PC-3 (cell line): ENCODE results near the gene PDRG1. TPM values are rescaled to one million over a fixed set of nuclear protein-coding genes. Genes with fewer than 3 reads are reported as not detected.

Experiments
- ATAC-seq: fragments of 200-7000 bp; cut with Tn5 transposase; 2 replicates; pipeline ENCODE4 v1.9.1; 2020; ENCODE audit warnings: mild to moderate bottlenecking, moderate library complexity
- BruUV-seq: library from RNA; stranded (reverse); fragments of 400-500 nt; replicated peaks from 2 replicates; lab custom pipeline; 2021; lab: Mats Ljungman, UMichigan
- CTCF ChIA-PET: fragments of 300-600 bp; sonication (Branson Sonifier 250); formaldehyde crosslinking; loops from one replicate; lab custom pipeline; 2022; ENCODE audit warnings: antibody characterized with exemption; lab: Charles Lee
- POLR2A ChIA-PET: fragments of 300-600 bp; sonication (Branson Sonifier 250); formaldehyde crosslinking; loops from one replicate; lab custom pipeline; 2022; ENCODE audit warnings: antibody characterized with exemption; ENCODE audit not compliant: unreplicated experiment; lab: Charles Lee
- DNase-seq: peaks from one replicate; pipeline ENCODE4 v3.0.0-alpha.2; 2015
- H2AFZ ChIP-seq: fragments of 300-600 bp; sonication (generic); 2 replicates; pipeline ENCODE4 v1.6.0; 2016; ENCODE audit warnings: antibody characterized with exemption, low read length
- H3F3A ChIP-seq: fragments of 300-600 bp; sonication (generic); one replicate; pipeline ENCODE4 v1.6.0; 2017; ENCODE audit warnings: antibody characterized with exemption, low read length, control low read depth, mild to moderate bottlenecking; ENCODE audit not compliant: unreplicated experiment
- H3K27ac ChIP-seq: fragments of 300-600 bp; sonication (generic); 2 replicates; pipeline ENCODE4 v1.5.1; 2016; ENCODE audit warnings: mild to moderate bottlenecking, low read length
- H3K27me3 ChIP-seq: fragments of 300-600 bp; sonication (generic); 2 replicates; pipeline ENCODE4 v1.6.1; 2016; ENCODE audit warnings: low read length, mixed read lengths
- H3K36me3 ChIP-seq: fragments of 300-600 bp; sonication (generic); 2 replicates; pipeline ENCODE4 v1.6.1; 2016; ENCODE audit warnings: low read depth, mixed run types, low read length, mixed read lengths
- H3K4me1 ChIP-seq: fragments of 300-600 bp; sonication (generic); 2 replicates; pipeline ENCODE4 v1.5.1; 2016; ENCODE audit warnings: low read length; ENCODE audit not compliant: insufficient read depth
- H3K4me2 ChIP-seq: fragments of 300-600 bp; sonication (generic); 2 replicates; pipeline ENCODE4 v1.6.0; 2016; ENCODE audit warnings: low read length
- H3K4me3 ChIP-seq: fragments of 300-600 bp; sonication (generic); 2 replicates; pipeline ENCODE4 v1.5.1; 2016; ENCODE audit warnings: mild to moderate bottlenecking, low read length, mixed read lengths
- H3K79me2 ChIP-seq: fragments of 300-600 bp; sonication (generic); 2 replicates; pipeline ENCODE4 v1.6.1; 2017; ENCODE audit warnings: low read length, mixed read lengths
- H3K9ac ChIP-seq: fragments of 300-600 bp; sonication (generic); 2 replicates; pipeline ENCODE4 v1.6.0; 2016; ENCODE audit warnings: mild to moderate bottlenecking, low read length
- H3K9me2 ChIP-seq: fragments of 300-600 bp; sonication (generic); replicated peaks from 2 replicates; pipeline ENCODE4 v1.6.1; 2016; ENCODE audit warnings: mixed run types, low read length, mixed read lengths
- H3K9me3 ChIP-seq: fragments of 300-600 bp; sonication (generic); 2 replicates; pipeline ENCODE4 v1.6.1; 2016; ENCODE audit warnings: low read length, mixed read lengths
- H4K20me1 ChIP-seq: fragments of 300-600 bp; sonication (generic); 2 replicates; pipeline ENCODE4 v1.6.1; 2016; ENCODE audit warnings: low read length, mixed read lengths
- EZH2 ChIP-seq: fragments of 300-600 bp; sonication (generic); IDR thresholded peaks from one replicate; pipeline ENCODE4 v1.6.1; 2017; ENCODE audit warnings: antibody characterized with exemption, mild to moderate bottlenecking, low read length; ENCODE audit not compliant: unreplicated experiment
- EZH2phosphoT487 ChIP-seq: fragments of 300-600 bp; sonication (generic); IDR thresholded peaks from 2 replicates; pipeline ENCODE4 v1.6.1; 2018; ENCODE audit warnings: mild to moderate bottlenecking, antibody characterized with exemption, low read length, borderline replicate concordance
- intact Hi-C: fragments of 100-400 bp; cut with micrococcal nuclease; formaldehyde crosslinking; loops from 2 replicates; pipeline ENCODE4 v1.9.0; 2023
- total RNA-seq: library from RNA; depleted of rRNA; stranded (reverse); fragments of >200 nt; gene quantifications from 2 replicates; pipeline ENCODE4 v1.2.3, GENCODE V29; 2014
- TF ChIP-seq, protein P1 (sequence below): fragments of 300-600 bp; sonication (generic); conservative IDR thresholded peaks from 2 replicates; pipeline ENCODE4 v1.5.1; 2017; ENCODE audit warnings: antibody characterized with exemption, low read depth, mild to moderate bottlenecking, low read length

Gene PDRG1
- total RNA-seq, 1 experiment from 2014 or later, result 12.3 TPM

- no peak overlapping the region for H3K27ac ChIP-seq
- intact Hi-C loops, result no loop called here
- no peak overlapping the region for H3K9ac ChIP-seq
- POLR2A ChIA-PET, result no interaction called here
- H3F3A ChIP-seq, result no peaks in the 10 kb centered on the region
- peaks cover 80% of the 10 kb centered on the region for H3K27me3 ChIP-seq
- H3K9me2 ChIP-seq, result no peaks in the 10 kb centered on the region
- no peak for ATAC-seq
- no peaks in the 10 kb centered on the region for H3K79me2 ChIP-seq
- H3K36me3 ChIP-seq, result no peaks in the 10 kb centered on the region
- H3K4me3 ChIP-seq, result no peak overlapping the region
- no TSS peak for BruUV-seq
- H2AFZ ChIP-seq, result no peak overlapping the region
- DNase-seq, result no peak
- no peaks in the 10 kb centered on the region for H3K9me3 ChIP-seq
- H3K4me1 ChIP-seq, result no peaks in the 10 kb centered on the region
- no peaks in the 10 kb centered on the region for H4K20me1 ChIP-seq
- TF ChIP-seq EZH2phosphoT487, result no peak
- no peak overlapping the region for H3K4me2 ChIP-seq
- CTCF ChIA-PET, result interaction anchor here (0.6 kb wide), 1 partner anchor 112 kb away, joined by 3 read pairs; no protein-coding TSS in a partner anchor
These were observed 12.0 kb upstream of the PDRG1 start for GRCh38 chr20:31963889-31964288.

DNA sequence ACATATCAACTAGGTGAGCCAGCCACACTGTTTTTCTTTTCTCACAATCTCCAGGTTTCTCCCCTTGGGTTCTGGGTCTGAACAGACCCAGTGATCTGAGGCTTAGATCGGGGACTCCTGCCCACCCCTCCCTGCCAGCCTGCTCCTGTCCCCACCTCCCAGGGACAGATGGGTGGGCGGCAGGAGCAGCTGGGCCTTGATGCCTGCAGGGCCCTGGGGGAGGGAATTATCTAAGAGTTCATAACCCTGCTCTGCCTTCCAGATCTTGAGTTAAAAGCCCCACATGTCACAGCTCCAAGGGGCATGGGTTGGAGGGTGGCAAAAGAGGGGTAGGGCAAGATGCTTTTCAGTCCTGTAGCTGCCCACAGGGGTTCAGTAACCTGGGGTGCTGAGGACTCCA is 10.9 kb upstream of the PDRG1 start:
- H3K9ac ChIP-seq, result no peak overlapping the region
- no peaks in the 10 kb centered on the region for H4K20me1 ChIP-seq
- H3K4me3 ChIP-seq, result no peak overlapping the region
- POLR2A ChIA-PET, result no interaction called here
- no peaks in the 10 kb centered on the region for H3K79me2 ChIP-seq
- H3K27ac ChIP-seq, result no peak overlapping the region
- no peak overlapping the region for H3K4me2 ChIP-seq
- no peaks in the 10 kb centered on the region for H3K36me3 ChIP-seq
- H3K27me3 ChIP-seq, result peaks cover 90% of the 10 kb centered on the region
- no peaks in the 10 kb centered on the region for H3K9me2 ChIP-seq
- no peaks in the 10 kb centered on the region for H3K4me1 ChIP-seq
- intact Hi-C loops, result no loop called here
- BruUV-seq, result no TSS peak
- CTCF ChIA-PET, result no interaction called here
- H3K9me3 ChIP-seq, result no peaks in the 10 kb centered on the region
- TF ChIP-seq, protein P1, sequence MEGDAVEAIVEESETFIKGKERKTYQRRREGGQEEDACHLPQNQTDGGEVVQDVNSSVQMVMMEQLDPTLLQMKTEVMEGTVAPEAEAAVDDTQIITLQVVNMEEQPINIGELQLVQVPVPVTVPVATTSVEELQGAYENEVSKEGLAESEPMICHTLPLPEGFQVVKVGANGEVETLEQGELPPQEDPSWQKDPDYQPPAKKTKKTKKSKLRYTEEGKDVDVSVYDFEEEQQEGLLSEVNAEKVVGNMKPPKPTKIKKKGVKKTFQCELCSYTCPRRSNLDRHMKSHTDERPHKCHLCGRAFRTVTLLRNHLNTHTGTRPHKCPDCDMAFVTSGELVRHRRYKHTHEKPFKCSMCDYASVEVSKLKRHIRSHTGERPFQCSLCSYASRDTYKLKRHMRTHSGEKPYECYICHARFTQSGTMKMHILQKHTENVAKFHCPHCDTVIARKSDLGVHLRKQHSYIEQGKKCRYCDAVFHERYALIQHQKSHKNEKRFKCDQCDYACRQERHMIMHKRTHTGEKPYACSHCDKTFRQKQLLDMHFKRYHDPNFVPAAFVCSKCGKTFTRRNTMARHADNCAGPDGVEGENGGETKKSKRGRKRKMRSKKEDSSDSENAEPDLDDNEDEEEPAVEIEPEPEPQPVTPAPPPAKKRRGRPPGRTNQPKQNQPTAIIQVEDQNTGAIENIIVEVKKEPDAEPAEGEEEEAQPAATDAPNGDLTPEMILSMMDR, result no peak
- TF ChIP-seq EZH2 (no peak), EZH2phosphoT487 (no peak)
- H2AFZ ChIP-seq, result no peak overlapping the region
- DNase-seq (no peak), ATAC-seq (no peak)
- H3F3A ChIP-seq, result no peaks in the 10 kb centered on the region

- ATAC-seq (no peak), DNase-seq (no peak)
- Histone ChIP-seq H4K20me1 (no peaks in the 10 kb centered on the region), H3K9me2 (no peaks in the 10 kb centered on the region), H3K79me2 (peaks cover under 1% of the 10 kb centered on the region), H3K36me3 (no peaks in the 10 kb centered on the region), H3F3A (no peaks in the 10 kb centered on the region), H3K27me3 (peaks cover 56% of the 10 kb centered on the region), H3K4me2 (no peak overlapping the region), H3K27ac (no peak overlapping the region), H3K4me1 (no peaks in the 10 kb centered on the region), H2AFZ (no peak overlapping the region), H3K9me3 (no peaks in the 10 kb centered on the region), H3K9ac (no peak overlapping the region), H3K4me3 (no peak overlapping the region)
- ChIA-PET POLR2A (no interaction called here), CTCF (interaction anchor here (0.6 kb wide), 2 partner anchors 17 to 109 kb away, joined by 3 to 4 read pairs; no protein-coding TSS in a partner anchor)
- intact Hi-C loops, result no loop called here
- BruUV-seq, result no TSS peak
- TF ChIP-seq, protein P1, result no peak
- TF ChIP-seq EZH2phosphoT487 (no peak), EZH2 (no peak)
These were observed 5.0 kb upstream of the PDRG1 start for GRCh38 chr20:31956556-31957526.
